ENCODE results near the gene HNRNPA0.

DNA sequence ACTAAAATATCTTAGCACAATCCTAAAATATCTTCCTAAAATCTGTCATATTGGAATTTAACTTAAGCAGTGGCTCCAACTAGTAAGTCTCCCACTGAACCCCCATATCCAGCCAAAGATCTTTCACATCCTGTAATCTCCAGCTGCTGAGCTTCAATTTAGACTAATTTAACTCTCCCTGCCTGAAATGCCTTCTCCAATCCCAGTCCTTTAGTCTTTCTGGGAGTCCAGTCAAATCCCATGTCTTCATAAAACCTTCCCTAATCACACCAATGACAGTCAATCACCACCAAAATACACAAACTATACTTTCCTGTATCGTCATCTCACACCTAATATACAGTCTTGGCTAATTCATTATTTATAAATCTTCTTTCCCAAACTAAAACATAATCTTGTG is 17.7 kb downstream of the HNRNPA0 start:
- TF ChIP-seq, protein P1, sequence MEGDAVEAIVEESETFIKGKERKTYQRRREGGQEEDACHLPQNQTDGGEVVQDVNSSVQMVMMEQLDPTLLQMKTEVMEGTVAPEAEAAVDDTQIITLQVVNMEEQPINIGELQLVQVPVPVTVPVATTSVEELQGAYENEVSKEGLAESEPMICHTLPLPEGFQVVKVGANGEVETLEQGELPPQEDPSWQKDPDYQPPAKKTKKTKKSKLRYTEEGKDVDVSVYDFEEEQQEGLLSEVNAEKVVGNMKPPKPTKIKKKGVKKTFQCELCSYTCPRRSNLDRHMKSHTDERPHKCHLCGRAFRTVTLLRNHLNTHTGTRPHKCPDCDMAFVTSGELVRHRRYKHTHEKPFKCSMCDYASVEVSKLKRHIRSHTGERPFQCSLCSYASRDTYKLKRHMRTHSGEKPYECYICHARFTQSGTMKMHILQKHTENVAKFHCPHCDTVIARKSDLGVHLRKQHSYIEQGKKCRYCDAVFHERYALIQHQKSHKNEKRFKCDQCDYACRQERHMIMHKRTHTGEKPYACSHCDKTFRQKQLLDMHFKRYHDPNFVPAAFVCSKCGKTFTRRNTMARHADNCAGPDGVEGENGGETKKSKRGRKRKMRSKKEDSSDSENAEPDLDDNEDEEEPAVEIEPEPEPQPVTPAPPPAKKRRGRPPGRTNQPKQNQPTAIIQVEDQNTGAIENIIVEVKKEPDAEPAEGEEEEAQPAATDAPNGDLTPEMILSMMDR (IDR thresholded peaks at IDR 0.05), result no peak
- TF ChIP-seq POLR2A (IDR thresholded peaks at IDR 0.05), result no peak
- no peak for TF ChIP-seq EP300 (IDR thresholded peaks at IDR 0.05)
- TF ChIP-seq POLR2AphosphoS5 (IDR thresholded peaks at IDR 0.05), result no peak
